Adipose tissue (tissue), 3 donors: ENCODE data around the gene CFAP92. TPM values are rescaled to one million over a fixed set of nuclear protein-coding genes. Genes with fewer than 3 reads are reported as not detected.

Experiments
- H3K27ac ChIP-seq: one replicate; pipeline ENCODE4 v1.5.1; 2013; ENCODE audit warnings: low read depth, low read length
- WGBS, 3 donors: extraction: QIAGEN DNeasy Blood & Tissue Kit; methylation state at CpG; one replicate each; pipeline ENCODE4 v1.1.7; 2013; 5-methylcytosine and 5-hydroxymethylcytosine counted together
- polyA plus RNA-seq, 3 donors: library from polyadenylated mRNA; stranded (reverse); fragments of 200-250 nt; gene quantifications; one replicate each; pipeline ENCODE4 v1.2.3, GENCODE V29; 2013
- donor health status: healthy with polysubstance abuse.
- donor health status: Bipolar disorder and iron deficiency.
- donor health status: healthy.

Gene CFAP92
- polyA plus RNA-seq, 3 donors: 0.16 to 1.9 (median 0.21) TPM

DNA sequence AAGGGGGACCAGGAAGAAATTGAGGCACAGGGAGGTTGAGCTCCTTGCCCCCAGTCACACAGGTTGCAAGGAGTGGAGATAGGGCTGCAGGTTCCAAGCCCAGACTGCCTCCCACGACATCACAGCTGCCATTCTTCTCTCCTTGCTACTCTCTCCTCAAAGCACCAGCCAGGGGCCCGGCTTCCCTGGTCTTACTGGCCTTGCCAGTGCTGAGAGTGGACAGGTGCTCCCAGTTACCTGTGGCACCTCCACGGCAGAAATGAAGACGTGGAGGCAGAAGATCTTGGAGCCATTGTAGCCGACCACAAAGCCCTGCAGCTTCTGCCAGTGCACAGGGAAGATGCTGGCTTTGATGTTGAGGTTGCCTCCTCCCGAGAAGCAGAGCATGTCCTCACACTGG lies 132.4 kb downstream of the CFAP92 start:
- 77 to 94% (median 94%) methylated on average over 6 of the region's 6 CpGs for WGBS, 3 donors
- no peak overlapping the region for H3K27ac ChIP-seq

Other genes starting within 250 kb of the CFAP92 start
- gene ACAD9, start 114.5 kb downstream of the CFAP92 start, polyA plus RNA-seq: 10 to 100 TPM; 13.5 to 28.3 (median 23.5) TPM
- 1 to 10 TPM in 2 of 3 donors, under 1 TPM in 1; 0.92 to 4.5 (median 1.3) TPM for gene EFCC1, start 7.2 kb upstream of the CFAP92 start, polyA plus RNA-seq
- under 1 TPM in 1 of 3 donors, not detected in 2; 0.13 TPM for gene GP9, start 66.7 kb upstream of the CFAP92 start, polyA plus RNA-seq
- 10 to 100 TPM in 1 of 3 donors, 1 to 10 TPM in 2; 6.0 to 11.8 (median 7.2) TPM for gene RAB43, start 127.7 kb upstream of the CFAP92 start, polyA plus RNA-seq
- 10 to 100 TPM; 14.7 to 30.9 (median 23.5) TPM for gene ISY1, start 167.0 kb upstream of the CFAP92 start, polyA plus RNA-seq
- 100 to 1,000 TPM; 280 to 403 (median 372) TPM for gene CNBP, start 189.8 kb upstream of the CFAP92 start, polyA plus RNA-seq